HepG2 (cell line): ENCODE results near the gene FN1. TPM values are rescaled to one million over a fixed set of nuclear protein-coding genes. Genes with fewer than 3 reads are reported as not detected.

Experiments
- TBX3 ChIP-seq: fragments of 450-650 bp; IDR thresholded peaks from 2 replicates; pipeline ENCODE4 v1.6.1; 2017; ENCODE audit warnings: antibody characterized with exemption, mild to moderate bottlenecking, inconsistent platforms, borderline replicate concordance
- YEATS4 ChIP-seq: sonication (generic); formaldehyde crosslinking; IDR thresholded peaks from 2 replicates; pipeline ENCODE4 v1.4.0; 2020; ENCODE audit warnings: missing genetic modification reagents, borderline replicate concordance
- ZIK1 ChIP-seq: sonication (generic); formaldehyde crosslinking; IDR thresholded peaks from 2 replicates; pipeline ENCODE4 v1.5.0; 2020; ENCODE audit warnings: mild to moderate bottlenecking, low read depth, missing genetic modification reagents, borderline replicate concordance
- ZNF572 ChIP-seq: sonication (generic); formaldehyde crosslinking; IDR thresholded peaks from 2 replicates; pipeline ENCODE4 v1.5.1; 2020; ENCODE audit warnings: mild to moderate bottlenecking, missing genetic modification reagents
- ZNF589 ChIP-seq: sonication (generic); formaldehyde crosslinking; conservative IDR thresholded peaks from 2 replicates; pipeline ENCODE4 v1.8.0; 2022; ENCODE audit warnings: mild to moderate bottlenecking, moderate library complexity, missing genetic modification reagents
- ZNF598 ChIP-seq: sonication (generic); formaldehyde crosslinking; IDR thresholded peaks from 2 replicates; pipeline ENCODE4 v1.5.1; 2020; ENCODE audit warnings: mild to moderate bottlenecking, missing genetic modification reagents, borderline replicate concordance
- ZNF709 ChIP-seq: sonication (generic); formaldehyde crosslinking; IDR thresholded peaks from 2 replicates; pipeline ENCODE4 v1.5.0; 2020; ENCODE audit warnings: mild to moderate bottlenecking, missing genetic modification reagents
- ZNF781 ChIP-seq: sonication (generic); formaldehyde crosslinking; IDR thresholded peaks from 2 replicates; pipeline ENCODE4 v1.5.1; 2020; ENCODE audit warnings: borderline replicate concordance, mild to moderate bottlenecking, missing genetic modification reagents; ENCODE audit errors: not compliant biosample characterization
- ZNF816 ChIP-seq: sonication (generic); formaldehyde crosslinking; IDR thresholded peaks from 2 replicates; pipeline ENCODE4 v1.8.0; 2022; ENCODE audit warnings: missing genetic modification reagents, mild to moderate bottlenecking, borderline replicate concordance
- ZNF839 ChIP-seq: sonication (generic); formaldehyde crosslinking; IDR thresholded peaks from 2 replicates; pipeline ENCODE4 v1.4.0; 2020; ENCODE audit warnings: missing genetic modification reagents, mild to moderate bottlenecking, borderline replicate concordance
- polyA plus RNA-seq, 8 experiments: library from polyadenylated mRNA; depleted of rRNA in 3 of 8; stranded (reverse) in 7 of 8; unstranded in 1 of 8; fragments of >200 nt; fragmentation: Illumina TruSeq in 4 of 8; extraction: Trizol in 4 of 8; gene quantifications; 2 replicates each; pipeline versions ENCODE4 v1.2.1 to v1.2.3, GENCODE V29; 2011 to 2016; ENCODE audit warnings: low read depth in 4 of 8, missing spikeins in 1 of 8, mixed read lengths in 1 of 8; ENCODE audit not compliant: insufficient read depth in 1 of 8
- total RNA-seq, 5 experiments: library from RNA; depleted of rRNA; stranded (reverse); fragments of >200 nt; fragmentation: Illumina TruSeq; extraction: Trizol; gene quantifications; 2 replicates each; pipeline ENCODE4 v1.2.3, GENCODE V29; 2016; ENCODE audit warnings: low read depth in 1 of 5
- TF ChIP-seq, protein P1 (sequence below): sonication (generic); formaldehyde crosslinking; IDR thresholded peaks from 2 replicates; pipeline ENCODE4 v1.5.1; 2020; ENCODE audit warnings: missing genetic modification reagents, mild to moderate bottlenecking, borderline replicate concordance
- TF ChIP-seq, protein P2 (sequence below): sonication (generic); formaldehyde crosslinking; IDR thresholded peaks from 2 replicates; pipeline ENCODE4 v1.9.0; 2021; ENCODE audit warnings: missing genetic modification reagents, mild to moderate bottlenecking, borderline replicate concordance
- TF ChIP-seq, protein P3 (sequence below): sonication (generic); formaldehyde crosslinking; IDR thresholded peaks from 2 replicates; pipeline ENCODE4 v1.9.0; 2021; ENCODE audit warnings: missing genetic modification reagents, borderline replicate concordance
- TF ChIP-seq, protein P4 (sequence below): sonication (generic); formaldehyde crosslinking; IDR thresholded peaks from 2 replicates; pipeline ENCODE4 v1.4.0; 2020; ENCODE audit warnings: missing genetic modification reagents, borderline replicate concordance
- TF ChIP-seq, protein P5 (sequence below): sonication (generic); formaldehyde crosslinking; IDR thresholded peaks from 2 replicates; pipeline ENCODE4 v1.5.0; 2020; ENCODE audit warnings: missing genetic modification reagents

FN1 gene
- total and polyA plus RNA-seq, 2 of the 13 experiments (the other 11 are each of a cell fraction or from before 2014, with no cell fraction given): 1,847 to 6,471 TPM

- peak; percentile 94; the same call in 1 of the 2 replicates for TF ChIP-seq ZNF589 (CRISPR knock-in tag)
- no peak for TF ChIP-seq ZNF572 (CRISPR knock-in tag)
- TF ChIP-seq, protein P1, sequence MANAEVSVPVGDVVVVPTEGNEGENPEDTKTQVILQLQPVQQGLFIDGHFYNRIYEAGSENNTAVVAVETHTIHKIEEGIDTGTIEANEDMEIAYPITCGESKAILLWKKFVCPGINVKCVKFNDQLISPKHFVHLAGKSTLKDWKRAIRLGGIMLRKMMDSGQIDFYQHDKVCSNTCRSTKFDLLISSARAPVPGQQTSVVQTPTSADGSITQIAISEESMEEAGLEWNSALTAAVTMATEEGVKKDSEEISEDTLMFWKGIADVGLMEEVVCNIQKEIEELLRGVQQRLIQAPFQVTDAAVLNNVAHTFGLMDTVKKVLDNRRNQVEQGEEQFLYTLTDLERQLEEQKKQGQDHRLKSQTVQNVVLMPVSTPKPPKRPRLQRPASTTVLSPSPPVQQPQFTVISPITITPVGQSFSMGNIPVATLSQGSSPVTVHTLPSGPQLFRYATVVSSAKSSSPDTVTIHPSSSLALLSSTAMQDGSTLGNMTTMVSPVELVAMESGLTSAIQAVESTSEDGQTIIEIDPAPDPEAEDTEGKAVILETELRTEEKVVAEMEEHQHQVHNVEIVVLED: peak; percentile 82
- TF ChIP-seq ZNF839 (CRISPR knock-in tag): peak; percentile 96; the same call in 1 of the 2 replicates
- TF ChIP-seq YEATS4 (CRISPR knock-in tag): peak; percentile 99
- peak; percentile 96; the same call in 1 of the 2 replicates for TF ChIP-seq ZIK1 (CRISPR knock-in tag)
- TF ChIP-seq TBX3: no peak; the same call in 1 of the 2 replicates
- TF ChIP-seq, protein P2, sequence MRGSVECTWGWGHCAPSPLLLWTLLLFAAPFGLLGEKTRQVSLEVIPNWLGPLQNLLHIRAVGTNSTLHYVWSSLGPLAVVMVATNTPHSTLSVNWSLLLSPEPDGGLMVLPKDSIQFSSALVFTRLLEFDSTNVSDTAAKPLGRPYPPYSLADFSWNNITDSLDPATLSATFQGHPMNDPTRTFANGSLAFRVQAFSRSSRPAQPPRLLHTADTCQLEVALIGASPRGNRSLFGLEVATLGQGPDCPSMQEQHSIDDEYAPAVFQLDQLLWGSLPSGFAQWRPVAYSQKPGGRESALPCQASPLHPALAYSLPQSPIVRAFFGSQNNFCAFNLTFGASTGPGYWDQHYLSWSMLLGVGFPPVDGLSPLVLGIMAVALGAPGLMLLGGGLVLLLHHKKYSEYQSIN (CRISPR knock-in tag): no peak
- TF ChIP-seq, protein P3, sequence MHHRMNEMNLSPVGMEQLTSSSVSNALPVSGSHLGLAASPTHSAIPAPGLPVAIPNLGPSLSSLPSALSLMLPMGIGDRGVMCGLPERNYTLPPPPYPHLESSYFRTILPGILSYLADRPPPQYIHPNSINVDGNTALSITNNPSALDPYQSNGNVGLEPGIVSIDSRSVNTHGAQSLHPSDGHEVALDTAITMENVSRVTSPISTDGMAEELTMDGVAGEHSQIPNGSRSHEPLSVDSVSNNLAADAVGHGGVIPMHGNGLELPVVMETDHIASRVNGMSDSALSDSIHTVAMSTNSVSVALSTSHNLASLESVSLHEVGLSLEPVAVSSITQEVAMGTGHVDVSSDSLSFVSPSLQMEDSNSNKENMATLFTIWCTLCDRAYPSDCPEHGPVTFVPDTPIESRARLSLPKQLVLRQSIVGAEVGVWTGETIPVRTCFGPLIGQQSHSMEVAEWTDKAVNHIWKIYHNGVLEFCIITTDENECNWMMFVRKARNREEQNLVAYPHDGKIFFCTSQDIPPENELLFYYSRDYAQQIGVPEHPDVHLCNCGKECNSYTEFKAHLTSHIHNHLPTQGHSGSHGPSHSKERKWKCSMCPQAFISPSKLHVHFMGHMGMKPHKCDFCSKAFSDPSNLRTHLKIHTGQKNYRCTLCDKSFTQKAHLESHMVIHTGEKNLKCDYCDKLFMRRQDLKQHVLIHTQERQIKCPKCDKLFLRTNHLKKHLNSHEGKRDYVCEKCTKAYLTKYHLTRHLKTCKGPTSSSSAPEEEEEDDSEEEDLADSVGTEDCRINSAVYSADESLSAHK (CRISPR knock-in tag): peak; percentile 43; the same call in 1 of the 2 replicates
- TF ChIP-seq, protein P4, sequence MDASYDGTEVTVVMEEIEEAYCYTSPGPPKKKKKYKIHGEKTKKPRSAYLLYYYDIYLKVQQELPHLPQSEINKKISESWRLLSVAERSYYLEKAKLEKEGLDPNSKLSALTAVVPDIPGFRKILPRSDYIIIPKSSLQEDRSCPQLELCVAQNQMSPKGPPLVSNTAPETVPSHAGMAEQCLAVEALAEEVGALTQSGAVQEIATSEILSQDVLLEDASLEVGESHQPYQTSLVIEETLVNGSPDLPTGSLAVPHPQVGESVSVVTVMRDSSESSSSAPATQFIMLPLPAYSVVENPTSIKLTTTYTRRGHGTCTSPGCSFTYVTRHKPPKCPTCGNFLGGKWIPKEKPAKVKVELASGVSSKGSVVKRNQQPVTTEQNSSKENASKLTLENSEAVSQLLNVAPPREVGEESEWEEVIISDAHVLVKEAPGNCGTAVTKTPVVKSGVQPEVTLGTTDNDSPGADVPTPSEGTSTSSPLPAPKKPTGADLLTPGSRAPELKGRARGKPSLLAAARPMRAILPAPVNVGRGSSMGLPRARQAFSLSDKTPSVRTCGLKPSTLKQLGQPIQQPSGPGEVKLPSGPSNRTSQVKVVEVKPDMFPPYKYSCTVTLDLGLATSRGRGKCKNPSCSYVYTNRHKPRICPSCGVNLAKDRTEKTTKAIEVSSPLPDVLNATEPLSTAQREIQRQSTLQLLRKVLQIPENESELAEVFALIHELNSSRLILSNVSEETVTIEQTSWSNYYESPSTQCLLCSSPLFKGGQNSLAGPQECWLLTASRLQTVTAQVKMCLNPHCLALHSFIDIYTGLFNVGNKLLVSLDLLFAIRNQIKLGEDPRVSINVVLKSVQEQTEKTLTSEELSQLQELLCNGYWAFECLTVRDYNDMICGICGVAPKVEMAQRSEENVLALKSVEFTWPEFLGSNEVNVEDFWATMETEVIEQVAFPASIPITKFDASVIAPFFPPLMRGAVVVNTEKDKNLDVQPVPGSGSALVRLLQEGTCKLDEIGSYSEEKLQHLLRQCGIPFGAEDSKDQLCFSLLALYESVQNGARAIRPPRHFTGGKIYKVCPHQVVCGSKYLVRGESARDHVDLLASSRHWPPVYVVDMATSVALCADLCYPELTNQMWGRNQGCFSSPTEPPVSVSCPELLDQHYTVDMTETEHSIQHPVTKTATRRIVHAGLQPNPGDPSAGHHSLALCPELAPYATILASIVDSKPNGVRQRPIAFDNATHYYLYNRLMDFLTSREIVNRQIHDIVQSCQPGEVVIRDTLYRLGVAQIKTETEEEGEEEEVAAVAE (CRISPR knock-in tag): peak; percentile 80; the same call in 1 of the 2 replicates
- TF ChIP-seq, protein P5, sequence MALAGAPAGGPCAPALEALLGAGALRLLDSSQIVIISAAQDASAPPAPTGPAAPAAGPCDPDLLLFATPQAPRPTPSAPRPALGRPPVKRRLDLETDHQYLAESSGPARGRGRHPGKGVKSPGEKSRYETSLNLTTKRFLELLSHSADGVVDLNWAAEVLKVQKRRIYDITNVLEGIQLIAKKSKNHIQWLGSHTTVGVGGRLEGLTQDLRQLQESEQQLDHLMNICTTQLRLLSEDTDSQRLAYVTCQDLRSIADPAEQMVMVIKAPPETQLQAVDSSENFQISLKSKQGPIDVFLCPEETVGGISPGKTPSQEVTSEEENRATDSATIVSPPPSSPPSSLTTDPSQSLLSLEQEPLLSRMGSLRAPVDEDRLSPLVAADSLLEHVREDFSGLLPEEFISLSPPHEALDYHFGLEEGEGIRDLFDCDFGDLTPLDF: peak; percentile 84
- TF ChIP-seq ZNF709 (CRISPR knock-in tag): peak; percentile 99
- TF ChIP-seq ZNF781 (CRISPR knock-in tag): peak; percentile 90
- TF ChIP-seq ZNF598: peak; percentile 92; the same call in 1 of the 2 replicates
- TF ChIP-seq ZNF816 (CRISPR knock-in tag): peak; percentile 100
Observed at GRCh38 chr2:215311625-215312396, 124.1 kb downstream of the FN1 start, which contains the start of gene ATIC (continued).
